ENCODE measurements around the gene NAP1L2.
A peak's percentile ranks its signal among the peaks of the same experiment; 100 is the strongest.
"Not testable (repeated sequence)": the region's sequence is repeated elsewhere in the genome, so short reads cannot be mapped to it uniquely, and the experiment has no call there.

NAP1L2 gene
- 7.5 to 31.7 (median 11.8) reads per million in 9 experiments for total RNA-seq

GRCh38 chrX:73214426-73215094, at the start of gene NAP1L2:
NAP1L2 (minus strand) TSS chrX:73214851; CDS start chrX:73214492, 359 bp downstream.
- no peaks in the 10 kb centered on the region for H3K9me3 Mint-ChIP-seq
- H3K4me3 Mint-ChIP-seq: peak within 1 kb of the TSS; percentile 76 to 84
- H3K27ac Mint-ChIP-seq: peak within 1 kb of the TSS; percentile 68 to 95
- peaks cover 3 to 8% of the 10 kb centered on the region in 2 donors for H3K4me1 Mint-ChIP-seq (ENCODE audit: low read depth in 2 of 2)
- ATAC-seq (replicated peaks) (peak; percentile 83), DNase-seq (peak; percentile 9 to 10 (median 9))
- H3K27me3 Mint-ChIP-seq: peaks cover 0 to 18% of the 10 kb centered on the region in 2 donors
- H3K36me3 Mint-ChIP-seq (ENCODE audit: insufficient read depth): peaks cover 4% of the 10 kb centered on the region

GRCh38 chrX:73262991-73263390, 48.3 kb upstream of the NAP1L2 start:
- Mint-ChIP-seq H3K9me3 (no peaks in the 10 kb centered on the region), H3K36me3 (ENCODE audit: insufficient read depth) (no peaks in the 10 kb centered on the region), H3K27me3 (peaks cover 7 to 12% of the 10 kb centered on the region in 2 donors), H3K4me3 (no peak overlapping the region), H3K4me1 (ENCODE audit: low read depth in 2 of 2) (no peaks in the 10 kb centered on the region), H3K27ac (no peak overlapping the region)
- DNase-seq (no peak), ATAC-seq (replicated peaks) (no peak)

- DNase-seq (no peak), ATAC-seq (replicated peaks) (no peak)
- Mint-ChIP-seq H3K27ac (no peak overlapping the region), H3K27me3 (no peaks in the 10 kb centered on the region), H3K4me1 (ENCODE audit: low read depth in 2 of 2) (no peaks in the 10 kb centered on the region), H3K36me3 (ENCODE audit: insufficient read depth) (no peaks in the 10 kb centered on the region), H3K9me3 (peaks cover 0 to 7% of the 10 kb centered on the region in 2 donors), H3K4me3 (no peak overlapping the region)
Observed at GRCh38 chrX:73239242-73239641, 24.6 kb upstream of the NAP1L2 start.

GRCh38 chrX:73217621-73218020, 3.0 kb upstream of the NAP1L2 start:
- no peaks in the 10 kb centered on the region for H3K9me3 Mint-ChIP-seq
- H3K27ac Mint-ChIP-seq: no peak overlapping the region

GRCh38 chrX:73215246-73215645, 595 bp upstream of the NAP1L2 start:
- H3K27me3 Mint-ChIP-seq: peaks cover 0 to 18% of the 10 kb centered on the region in 2 donors
- ATAC-seq (replicated peaks) (peak; percentile 49), DNase-seq (peak in 1 of 3 experiments; percentile 1)
- peak overlapping the region; percentile 68 to 95 for H3K27ac Mint-ChIP-seq
- H3K4me1 Mint-ChIP-seq (ENCODE audit: low read depth in 2 of 2): peaks cover 3 to 8% of the 10 kb centered on the region in 2 donors
- no peaks in the 10 kb centered on the region for H3K9me3 Mint-ChIP-seq
- H3K4me3 Mint-ChIP-seq: peak overlapping the region; percentile 76 to 84
- peaks cover 4% of the 10 kb centered on the region for H3K36me3 Mint-ChIP-seq (ENCODE audit: insufficient read depth)

More at GRCh38 chrX:73217621-73218020, 3.0 kb upstream of the NAP1L2 start:
- Mint-ChIP-seq H3K27me3 (peaks cover 0 to 18% of the 10 kb centered on the region in 2 donors), H3K4me3 (no peak overlapping the region), H3K4me1 (ENCODE audit: low read depth in 2 of 2) (peaks cover 3 to 8% of the 10 kb centered on the region in 2 donors), H3K36me3 (ENCODE audit: insufficient read depth) (peaks cover 4% of the 10 kb centered on the region)
- DNase-seq (no peak), ATAC-seq (replicated peaks) (no peak)

GRCh38 chrX:73213734-73214425, 771 bp downstream of the NAP1L2 start:
- Mint-ChIP-seq H3K27ac (peak overlapping the region; percentile 68 to 95), H3K27me3 (peaks cover 0 to 18% of the 10 kb centered on the region in 2 donors), H3K9me3 (no peaks in the 10 kb centered on the region), H3K36me3 (ENCODE audit: insufficient read depth) (peaks cover 4% of the 10 kb centered on the region), H3K4me3 (peak overlapping the region; percentile 76 to 84), H3K4me1 (ENCODE audit: low read depth in 2 of 2) (peaks cover 3 to 8% of the 10 kb centered on the region in 2 donors)
- no peak for ATAC-seq (replicated peaks)
- no peak for DNase-seq

GRCh38 chrX:73206366-73206765, 8.3 kb downstream of the NAP1L2 start:
- no peaks in the 10 kb centered on the region for H3K4me1 Mint-ChIP-seq (ENCODE audit: low read depth in 2 of 2)
- H3K4me3 Mint-ChIP-seq: no peak overlapping the region
- H3K9me3 Mint-ChIP-seq: no peaks in the 10 kb centered on the region
- H3K27ac Mint-ChIP-seq: no peak overlapping the region
- DNase-seq (no peak), ATAC-seq (replicated peaks) (no peak)
- no peaks in the 10 kb centered on the region for H3K36me3 Mint-ChIP-seq (ENCODE audit: insufficient read depth)
- no peaks in the 10 kb centered on the region for H3K27me3 Mint-ChIP-seq

GRCh38 chrX:73182502-73183114, 32.0 kb downstream of the NAP1L2 start:
- Mint-ChIP-seq H3K4me3 (no peak overlapping the region), H3K27ac (no peak overlapping the region), H3K9me3 (no peaks in the 10 kb centered on the region), H3K27me3 (no peaks in the 10 kb centered on the region), H3K36me3 (ENCODE audit: insufficient read depth) (no peaks in the 10 kb centered on the region), H3K4me1 (ENCODE audit: low read depth in 2 of 2) (no peaks in the 10 kb centered on the region)
- no peak for ATAC-seq (replicated peaks)
- no peak for DNase-seq

GRCh38 chrX:73168945-73169344, 45.7 kb downstream of the NAP1L2 start:
- H3K27ac Mint-ChIP-seq; ATAC-seq (replicated peaks); H3K4me3 Mint-ChIP-seq; H3K27me3 Mint-ChIP-seq; H3K36me3 Mint-ChIP-seq (ENCODE audit: insufficient read depth); H3K4me1 Mint-ChIP-seq (ENCODE audit: low read depth in 2 of 2); H3K9me3 Mint-ChIP-seq; DNase-seq: not testable (repeated sequence)

Data from effector memory CD8-positive, alpha-beta T cell (primary cell).